T-cell (primary cell): ENCODE measurements around the gene CCDC14. TPM values are rescaled to one million over a fixed set of nuclear protein-coding genes. Genes with fewer than 3 reads are reported as not detected.

Experiments
- ATAC-seq, 4 experiments: fragments of 200-7000 bp in 3 of 4; fragments of 150-1000 bp in 1 of 4; cut with Tn5 transposase; replicated peaks in 1 of 4; 1 replicate in 3 of 4; 2 replicates in 1 of 4; pipeline ENCODE4 v1.10.0; 2021; ENCODE audit warnings: moderate library complexity in 3 of 4, mild to moderate bottlenecking in 2 of 4, moderate number of reproducible peaks in 1 of 4
- CTCF ChIA-PET, 2 donors: fragments of 300-600 bp; sonication (Branson Sonifier 250); formaldehyde crosslinking; loops; one replicate each; lab custom pipeline; 2022; ENCODE audit warnings: antibody characterized with exemption in 2 of 2; lab: Charles Lee
- POLR2A ChIA-PET, 2 donors: fragments of 300-600 bp; sonication (Branson Sonifier 250); formaldehyde crosslinking; loops; one replicate each; lab custom pipeline; 2022; ENCODE audit warnings: antibody characterized with exemption in 2 of 2; lab: Charles Lee
- DNase-seq, 35 experiments: peaks; one replicate each; pipeline versions ENCODE4 v3.0.0 to v3.0.0-alpha.2; 2013 to 2023
- H3K27ac ChIP-seq: one replicate; pipeline ENCODE4 v1.5.1; 2013; ENCODE audit warnings: low read length
- H3K27me3 ChIP-seq, 2 experiments: replicated peaks in 1 of 2; 1 replicate in 1 of 2; 2 replicates in 1 of 2; pipeline versions ENCODE4 v1.6.1 to v1.7.0; 2013; ENCODE audit warnings: low read length in 1 of 2, mixed read lengths in 1 of 2; ENCODE audit not compliant: control insufficient read depth in 2 of 2, insufficient read depth in 2 of 2; ENCODE audit errors: extremely low read depth in 1 of 2
- H3K36me3 ChIP-seq, 2 donors: 1 replicate in 1 of 2; 2 replicates in 1 of 2; pipeline versions ENCODE4 v1.6.1 to v1.7.0; 2013; ENCODE audit warnings: low read length in 1 of 2; ENCODE audit not compliant: control insufficient read depth in 2 of 2, insufficient read depth in 1 of 2; ENCODE audit errors: extremely low read depth in 1 of 2
- H3K4me1 ChIP-seq, 2 experiments: 1 replicate in 1 of 2; 2 replicates in 1 of 2; pipeline versions ENCODE4 v1.6.1 to v1.7.0; 2013; ENCODE audit warnings: low read length in 2 of 2, mixed read lengths in 1 of 2; ENCODE audit not compliant: insufficient read depth in 2 of 2, control insufficient read depth in 1 of 2; ENCODE audit errors: extremely low read depth in 1 of 2
- H3K4me3 ChIP-seq, 2 donors: 1 replicate in 1 of 2; 2 replicates in 1 of 2; pipeline versions ENCODE4 v1.5.1 to v1.7.0; 2013; ENCODE audit warnings: mild to moderate bottlenecking in 2 of 2, low read length in 1 of 2, moderate library complexity in 1 of 2; ENCODE audit not compliant: control insufficient read depth in 1 of 2; ENCODE audit errors: extremely low read depth in 1 of 2
- H3K9me3 ChIP-seq: 2 replicates; pipeline ENCODE4 v1.7.0; 2013
- H3K27ac Mint-ChIP-seq, 2 donors: one replicate each; pipeline ENCODE4 v1.8.0; 2020 to 2021; ENCODE audit warnings: mild to moderate bottlenecking in 2 of 2, mixed read lengths in 2 of 2
- H3K27me3 Mint-ChIP-seq, 2 donors: one replicate each; pipeline ENCODE4 v1.8.0; 2021 to 2022; ENCODE audit warnings: mixed read lengths in 2 of 2
- H3K36me3 Mint-ChIP-seq: one replicate; pipeline ENCODE4 v1.8.0; 2021; ENCODE audit warnings: mixed read lengths
- H3K4me1 Mint-ChIP-seq, 3 donors: one replicate each; pipeline ENCODE4 v1.8.0; 2020 to 2022; ENCODE audit warnings: mixed read lengths in 3 of 3, mild to moderate bottlenecking in 1 of 3
- H3K4me3 Mint-ChIP-seq, 3 donors: one replicate each; pipeline ENCODE4 v1.8.0; 2020 to 2022; ENCODE audit warnings: mild to moderate bottlenecking in 3 of 3, mixed read lengths in 3 of 3, moderate library complexity in 3 of 3
- H3K9me3 Mint-ChIP-seq, 3 donors: one replicate each; pipeline ENCODE4 v1.8.0; 2020 to 2022; ENCODE audit warnings: mixed read lengths in 3 of 3
- WGBS: methylation state at CpG from one replicate; pipeline ENCODE4 v1.1.5; 2013; ENCODE audit warnings: missing lambda C conversion rate; ENCODE audit not compliant: insufficient coverage; 5-methylcytosine and 5-hydroxymethylcytosine counted together
- total RNA-seq, 35 experiments: library from RNA in 6 of 35; stranded (reverse) in 6 of 35; fragments of 120-200 nt in 1 of 35; gene quantifications; one replicate each; pipeline versions ENCODE4 v1.2.1 to v1.2.4 and lab custom pipeline; 2013 to 2026

Gene CCDC14
- total RNA-seq, 5 donors from 2014 or later (not counting 1 experiment from before 2014, with no cell fraction given) = 27.0 to 43.9 (median 28.6) TPM

- H3K9me3 Mint-ChIP-seq = peaks cover 14 to 31% (median 21%) of the 10 kb centered on the region in 3 donors
- H3K4me1 Mint-ChIP-seq = no peaks in the 10 kb centered on the region
- ChIA-PET POLR2A (no interaction called here), CTCF (no interaction called here)
- no peak overlapping the region for H3K27ac Mint-ChIP-seq
- H3K36me3 ChIP-seq = peaks cover 0 to 18% of the 10 kb centered on the region in 2 donors
- no peaks in the 10 kb centered on the region for H3K4me1 ChIP-seq
- H3K4me3 ChIP-seq = no peak overlapping the region
- no peaks in the 10 kb centered on the region for H3K27me3 Mint-ChIP-seq
- no peak overlapping the region for H3K27ac ChIP-seq
- ATAC-seq (no peak), DNase-seq (no peak)
- H3K27me3 ChIP-seq = no peaks in the 10 kb centered on the region
- H3K36me3 Mint-ChIP-seq = peaks cover 71% of the 10 kb centered on the region
- no peak overlapping the region for H3K4me3 Mint-ChIP-seq
- peaks cover 5% of the 10 kb centered on the region for H3K9me3 ChIP-seq
Observed at GRCh38 chr3:123926396-123926795, 34.6 kb downstream of the CCDC14 start.

GRCh38 chr3:123920868-123921267 lies 40.2 kb downstream of the CCDC14 start:
- Mint-ChIP-seq H3K27ac (no peak overlapping the region), H3K4me3 (no peak overlapping the region), H3K4me1 (no peaks in the 10 kb centered on the region), H3K27me3 (no peaks in the 10 kb centered on the region), H3K36me3 (peaks cover 72% of the 10 kb centered on the region), H3K9me3 (peaks cover 28 to 49% (median 32%) of the 10 kb centered on the region in 3 donors)
- Histone ChIP-seq H3K27ac (no peak overlapping the region), H3K4me3 (no peak overlapping the region), H3K27me3 (peaks cover 0 to 4% of the 10 kb centered on the region in 2 experiments), H3K9me3 (peaks cover 7% of the 10 kb centered on the region), H3K36me3 (peaks cover 0 to 14% of the 10 kb centered on the region in 2 donors), H3K4me1 (no peaks in the 10 kb centered on the region)
- CTCF ChIA-PET = no interaction called here
- POLR2A ChIA-PET = interaction anchor here in 1 of 2 donors (0.6 kb wide), 1 partner anchor 26 kb away, joined by 3 read pairs; no protein-coding TSS in a partner anchor
- no peak for ATAC-seq
- DNase-seq = no peak

GRCh38 chr3:123920383-123920782 lies 40.6 kb downstream of the CCDC14 start:
- Histone ChIP-seq H3K4me1 (no peaks in the 10 kb centered on the region), H3K4me3 (no peak overlapping the region), H3K27me3 (peaks cover 0 to 4% of the 10 kb centered on the region in 2 experiments), H3K36me3 (peaks cover 0 to 16% of the 10 kb centered on the region in 2 donors), H3K9me3 (peaks cover 7% of the 10 kb centered on the region), H3K27ac (no peak overlapping the region)
- ChIA-PET CTCF (no interaction called here), POLR2A (interaction anchor here in 1 of 2 donors (0.6 kb wide), 1 partner anchor 26 kb away, joined by 3 read pairs; no protein-coding TSS in a partner anchor)
- Mint-ChIP-seq H3K36me3 (peaks cover 70% of the 10 kb centered on the region), H3K9me3 (peaks cover 28 to 49% (median 32%) of the 10 kb centered on the region in 3 donors), H3K4me1 (no peaks in the 10 kb centered on the region), H3K4me3 (no peak overlapping the region), H3K27ac (no peak overlapping the region), H3K27me3 (no peaks in the 10 kb centered on the region)
- ATAC-seq (no peak), DNase-seq (no peak)
- WGBS = 100% methylated on average over 1 of the region's 1 CpG

- no peak overlapping the region for H3K4me3 Mint-ChIP-seq
- H3K4me1 ChIP-seq = no peaks in the 10 kb centered on the region
- DNase-seq (no peak), ATAC-seq (no peak)
- H3K27ac ChIP-seq = no peak overlapping the region
- H3K27me3 ChIP-seq = peaks cover 0 to 4% of the 10 kb centered on the region in 2 experiments
- peaks cover 27 to 42% (median 32%) of the 10 kb centered on the region in 3 donors for H3K9me3 Mint-ChIP-seq
- H3K27ac Mint-ChIP-seq = no peak overlapping the region
- peaks cover 67% of the 10 kb centered on the region for H3K36me3 Mint-ChIP-seq
- H3K9me3 ChIP-seq = peaks cover 7% of the 10 kb centered on the region
- H3K4me3 ChIP-seq = no peak overlapping the region
- POLR2A ChIA-PET = no interaction called here
- H3K4me1 Mint-ChIP-seq = no peaks in the 10 kb centered on the region
- WGBS = 100% methylated on average over 3 of the region's 3 CpGs
- CTCF ChIA-PET = no interaction called here
- H3K36me3 ChIP-seq = peaks cover 0 to 19% of the 10 kb centered on the region in 2 donors
- no peaks in the 10 kb centered on the region for H3K27me3 Mint-ChIP-seq
Observed at GRCh38 chr3:123919353-123919752, 41.7 kb downstream of the CCDC14 start.

- Mint-ChIP-seq H3K27ac (no peak overlapping the region), H3K4me3 (no peak overlapping the region), H3K36me3 (peaks cover 22% of the 10 kb centered on the region), H3K4me1 (no peaks in the 10 kb centered on the region), H3K9me3 (peaks cover 0 to 4% (median 3%) of the 10 kb centered on the region in 3 donors), H3K27me3 (no peaks in the 10 kb centered on the region)
- Histone ChIP-seq H3K27me3 (peaks cover 0 to 4% of the 10 kb centered on the region in 2 experiments), H3K4me3 (no peak overlapping the region), H3K27ac (no peak overlapping the region), H3K9me3 (peaks cover 2% of the 10 kb centered on the region), H3K36me3 (peaks cover 0 to 14% of the 10 kb centered on the region in 2 donors), H3K4me1 (no peaks in the 10 kb centered on the region)
- ChIA-PET POLR2A (no interaction called here), CTCF (no interaction called here)
- no peak for DNase-seq
- 100% methylated on average over 4 of the region's 5 CpGs for WGBS
- ATAC-seq = no peak
Observed at GRCh38 chr3:123914829-123915228, 46.2 kb downstream of the CCDC14 start.

- no peak for DNase-seq
- no peaks in the 10 kb centered on the region for H3K4me1 ChIP-seq
- H3K27me3 Mint-ChIP-seq = peaks cover 0 to 4% of the 10 kb centered on the region in 2 donors
- POLR2A ChIA-PET = no interaction called here
- no peaks in the 10 kb centered on the region for H3K4me1 Mint-ChIP-seq
- H3K4me3 Mint-ChIP-seq = no peak overlapping the region
- H3K36me3 Mint-ChIP-seq = peaks cover 2% of the 10 kb centered on the region
- H3K27ac ChIP-seq = no peak overlapping the region
- no peak overlapping the region for H3K4me3 ChIP-seq
- H3K9me3 Mint-ChIP-seq = peaks cover 0 to 4% (median 0%) of the 10 kb centered on the region in 3 donors
- peaks cover 2% of the 10 kb centered on the region for H3K9me3 ChIP-seq
- CTCF ChIA-PET = no interaction called here
- no peak for ATAC-seq
- H3K27ac Mint-ChIP-seq = no peak overlapping the region
- no peaks in the 10 kb centered on the region for H3K36me3 ChIP-seq
- no CpG with 5 or more reads among the region's 2 CpGs for WGBS
- H3K27me3 ChIP-seq = no peaks in the 10 kb centered on the region
Observed at GRCh38 chr3:123909785-123910184, 51.2 kb downstream of the CCDC14 start.

- Mint-ChIP-seq H3K27ac (no peak overlapping the region), H3K9me3 (peaks cover 0 to 4% (median 0%) of the 10 kb centered on the region in 3 donors), H3K4me3 (no peak overlapping the region), H3K4me1 (no peaks in the 10 kb centered on the region), H3K36me3 (no peaks in the 10 kb centered on the region), H3K27me3 (peaks cover 0 to 8% of the 10 kb centered on the region in 2 donors)
- peaks cover 2% of the 10 kb centered on the region for H3K9me3 ChIP-seq
- H3K27ac ChIP-seq = no peak overlapping the region
- ATAC-seq (no peak), DNase-seq (no peak)
- H3K36me3 ChIP-seq = no peaks in the 10 kb centered on the region
- H3K4me1 ChIP-seq = no peaks in the 10 kb centered on the region
- CTCF ChIA-PET = no interaction called here
- no peak overlapping the region for H3K4me3 ChIP-seq
- POLR2A ChIA-PET = no interaction called here
- no CpG with 5 or more reads among the region's 2 CpGs for WGBS
- no peaks in the 10 kb centered on the region for H3K27me3 ChIP-seq
Observed at GRCh38 chr3:123907720-123908119, 53.3 kb downstream of the CCDC14 start.
